GM12864 (cell line): Measurements from ENCODE around the gene RNF144A.

Experiments
- DNase-seq: peaks from one replicate; pipeline ENCODE4 v3.0.0-alpha.2; 2011; ENCODE audit warnings: low read depth
- H3K4me3 ChIP-seq: 2 replicates; pipeline ENCODE4 v1.5.1; 2011; ENCODE audit warnings: mild to moderate bottlenecking, low read depth, low read length, control low read depth
- CTCF ChIP-seq: IDR thresholded peaks from 2 replicates; pipeline ENCODE4 v1.5.1; 2011; ENCODE audit warnings: low read depth, mild to moderate bottlenecking, moderate library complexity, low read length, control low read depth, inconsistent platforms; ENCODE audit errors: missing control alignments

The RNF144A gene

GRCh38 chr2:6929196-6929819 is 12.1 kb downstream of the RNF144A start:
- H3K4me3 ChIP-seq, result no peak overlapping the region
- no peak for DNase-seq
- TF ChIP-seq CTCF, result no peak

GRCh38 chr2:6930923-6931647 is 13.9 kb downstream of the RNF144A start:
- DNase-seq, result no peak
- no peak for TF ChIP-seq CTCF
- no peak overlapping the region for H3K4me3 ChIP-seq

GRCh38 chr2:6931753-6932152 is 14.5 kb downstream of the RNF144A start:
- TF ChIP-seq CTCF, result no peak
- DNase-seq, result no peak
- H3K4me3 ChIP-seq, result no peak overlapping the region

GRCh38 chr2:6932206-6932605 is 15.0 kb downstream of the RNF144A start:
- no peak for TF ChIP-seq CTCF
- DNase-seq, result no peak
- no peak overlapping the region for H3K4me3 ChIP-seq

GRCh38 chr2:6932828-6933227 is 15.6 kb downstream of the RNF144A start:
- TF ChIP-seq CTCF, result no peak
- no peak overlapping the region for H3K4me3 ChIP-seq
- no peak for DNase-seq

GRCh38 chr2:6933911-6934310 is 16.7 kb downstream of the RNF144A start:
- TF ChIP-seq CTCF, result no peak
- H3K4me3 ChIP-seq, result no peak overlapping the region
- no peak for DNase-seq

GRCh38 chr2:6934345-6934744 is 17.1 kb downstream of the RNF144A start:
- DNase-seq, result no peak
- H3K4me3 ChIP-seq, result no peak overlapping the region
- no peak for TF ChIP-seq CTCF
